ENCODE data around the gene EIF5.
A peak's percentile ranks its signal among the peaks of the same experiment; 100 is the strongest.

EIF5 gene

DNA sequence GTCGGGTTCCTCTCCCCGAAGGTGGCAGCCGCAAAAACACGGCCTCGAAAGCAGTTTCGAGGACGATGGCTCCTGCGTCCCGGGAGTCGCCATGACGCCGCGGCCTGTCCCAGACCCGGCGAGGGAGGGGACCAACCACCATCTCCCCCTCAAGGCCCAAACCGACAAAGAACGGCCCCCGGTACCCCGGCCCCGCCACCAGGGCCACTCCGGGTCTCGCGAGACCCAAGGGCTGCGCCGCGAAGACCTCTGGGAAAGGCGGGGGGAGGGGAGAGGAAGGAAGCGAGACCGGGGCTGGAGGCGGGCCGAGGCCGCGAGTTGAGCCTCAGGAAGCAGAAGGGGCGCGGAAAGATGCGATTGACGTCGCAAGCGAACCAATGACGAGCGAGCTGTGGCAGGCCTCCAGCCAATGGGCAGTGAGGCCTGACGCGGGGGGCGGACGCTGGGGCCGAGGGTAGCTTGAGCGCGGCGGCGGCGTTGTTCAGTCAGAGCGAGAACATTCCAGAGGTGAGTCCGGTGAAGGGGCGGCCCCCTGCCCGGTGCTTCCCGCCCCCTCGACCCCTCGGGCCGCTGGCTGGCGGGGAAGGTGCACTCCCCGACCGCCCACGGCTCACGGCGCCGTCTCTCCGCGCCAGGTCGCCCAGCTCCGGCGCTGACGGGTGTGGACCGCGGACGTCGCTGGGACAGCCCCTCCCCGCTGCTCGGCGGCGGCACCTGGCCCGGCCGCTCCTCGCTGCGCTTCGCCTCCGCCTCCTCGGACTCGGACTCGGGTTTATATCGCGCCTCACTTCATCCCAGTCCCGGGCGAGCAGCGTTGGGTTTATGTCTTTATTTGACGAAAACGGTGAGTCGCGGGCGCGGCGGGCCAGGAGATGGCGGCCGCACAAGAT, at the start of gene EIF5:
Gene EIF5 (plus strand): TSS at position 484 of the 890 bp plus-strand sequence. CDS start 1,624 bp downstream, outside the sequence.
- peak; percentile 97 for DNase-seq

- DNase-seq, result no peak
Observed at GRCh38 chr14:103284574-103285467, 49.2 kb upstream of the EIF5 start.

DNA sequence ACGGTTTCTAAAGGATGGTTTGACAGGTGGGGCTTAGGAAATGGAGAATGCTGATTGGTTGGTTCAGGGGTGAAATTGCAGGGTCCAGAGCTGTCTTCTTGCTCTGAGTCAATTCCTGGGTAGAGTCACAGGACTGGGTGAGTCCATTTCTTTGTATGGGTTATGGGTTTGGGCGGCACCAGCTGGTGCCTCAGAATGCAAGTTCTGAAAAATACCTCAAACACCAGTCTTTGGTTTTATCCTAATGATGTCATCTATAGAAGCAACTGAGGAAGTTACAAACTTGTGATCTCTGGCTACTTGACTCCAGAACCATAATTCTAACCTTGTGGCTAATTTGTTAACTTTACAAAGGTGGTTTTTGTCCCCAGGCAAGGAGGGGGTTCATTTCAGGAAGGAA, 47.6 kb upstream of the EIF5 start:
- no peak for DNase-seq

GRCh38 chr14:103286968-103287850, 46.8 kb upstream of the EIF5 start:
- no peak for DNase-seq

DNA sequence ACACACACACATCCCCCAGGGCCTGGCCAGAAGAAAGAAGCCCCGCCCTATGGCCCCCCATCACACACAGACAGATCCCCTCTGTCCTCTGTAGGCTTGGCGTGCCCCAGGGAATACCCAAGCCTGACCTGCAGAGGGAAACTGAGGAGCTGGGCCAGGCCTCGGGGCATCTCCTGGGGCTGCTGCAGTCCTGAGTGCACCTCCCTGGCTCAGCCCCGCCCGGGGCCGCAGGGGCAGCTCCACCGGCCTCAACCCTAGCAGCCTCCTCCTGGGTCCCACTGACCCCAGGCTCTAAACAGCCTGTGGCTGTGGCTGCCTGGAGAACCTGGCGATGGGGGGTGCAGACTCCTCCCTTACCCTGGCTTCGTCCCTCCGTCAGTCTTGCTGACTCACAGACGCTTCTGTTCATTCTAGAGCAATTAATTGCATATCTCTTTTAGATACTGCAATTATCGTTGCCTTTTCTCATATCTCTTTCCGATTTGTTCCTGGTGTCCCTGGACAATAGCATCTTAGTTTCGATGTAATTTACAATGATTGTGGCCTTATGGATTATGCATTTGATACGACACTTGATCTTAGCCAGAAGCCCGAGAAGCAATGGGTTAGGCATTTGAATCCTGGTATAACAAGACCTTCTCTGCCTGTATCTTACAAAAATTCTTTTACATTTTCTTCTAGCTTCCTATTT, 45.8 kb upstream of the EIF5 start:
- DNase-seq, result no peak

GRCh38 chr14:103290056-103290455, 44.0 kb upstream of the EIF5 start:
- DNase-seq, result no peak

GRCh38 chr14:103290494-103290893, 43.5 kb upstream of the EIF5 start:
- no peak for DNase-seq

DNA sequence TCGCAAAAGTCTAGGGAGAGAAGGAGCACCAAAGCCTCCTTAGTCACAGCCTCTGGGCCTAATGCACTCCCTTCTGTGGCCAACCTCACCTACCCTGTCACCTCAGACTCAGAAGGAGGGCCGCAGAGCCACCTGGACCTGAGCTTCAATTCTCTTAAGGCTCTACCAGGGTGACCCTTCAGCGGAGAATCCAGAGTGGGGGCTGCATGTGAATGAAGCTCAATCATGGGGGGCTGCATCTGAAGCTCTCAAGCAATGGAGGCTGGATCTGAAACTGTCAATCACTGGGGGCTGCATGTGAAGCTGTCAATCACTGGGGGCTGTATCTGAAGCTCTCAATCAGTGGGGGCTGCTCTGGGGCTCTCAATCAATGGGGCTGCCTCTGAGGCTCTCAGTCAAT, 43.1 kb upstream of the EIF5 start:
- DNase-seq, result no peak

- DNase-seq, result peak; percentile 77
Observed at GRCh38 chr14:103292426-103293374, 41.3 kb upstream of the EIF5 start.

- DNase-seq, result no peak
Observed at GRCh38 chr14:103293465-103293864, 40.6 kb upstream of the EIF5 start.

DNA sequence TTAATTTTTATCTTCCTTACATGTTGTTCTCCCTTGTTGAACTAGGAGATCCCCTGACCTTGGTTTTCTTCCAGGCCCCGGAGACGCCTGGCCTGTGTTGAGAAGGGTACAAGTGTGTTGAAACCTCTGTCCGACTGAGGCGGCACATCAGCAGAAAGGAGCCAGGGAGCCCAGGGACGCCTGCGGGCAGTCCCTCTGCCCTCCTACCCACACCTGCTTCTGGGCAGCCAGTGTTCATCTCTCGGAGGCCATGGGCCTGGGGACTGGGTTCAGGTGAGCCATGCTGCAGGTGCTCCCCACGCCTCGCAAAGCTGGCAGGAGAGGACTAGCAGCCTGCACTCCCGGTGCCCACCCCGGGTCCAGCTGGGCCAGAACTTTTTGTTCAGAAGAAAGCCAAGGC, 39.9 kb upstream of the EIF5 start:
- DNase-seq, result no peak

- DNase-seq, result no peak
Observed at GRCh38 chr14:103296007-103296406, 38.0 kb upstream of the EIF5 start.

GRCh38 chr14:103296987-103297386, 37.0 kb upstream of the EIF5 start:
- no peak for DNase-seq

DNA sequence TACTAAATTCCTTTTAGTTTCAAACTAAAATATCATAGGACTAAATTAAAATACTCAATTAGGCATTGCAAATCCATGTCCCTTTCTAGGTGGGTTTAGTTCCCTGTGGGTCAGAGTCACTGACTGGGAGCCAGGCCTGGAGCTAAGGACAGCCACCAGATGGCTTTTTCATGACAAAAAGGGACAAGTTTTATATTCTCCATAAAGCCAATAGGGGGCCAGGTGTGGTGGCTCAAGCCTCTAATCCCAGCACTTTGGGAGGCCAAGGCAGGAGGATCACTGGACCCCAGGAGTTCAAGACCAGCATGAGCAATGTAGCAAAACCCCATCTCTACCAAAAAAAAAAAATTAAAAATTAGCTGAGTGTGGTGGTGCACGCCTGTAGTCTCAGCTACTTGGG, 35.4 kb upstream of the EIF5 start:
- no peak for DNase-seq

- DNase-seq, result no peak
Observed at GRCh38 chr14:103301512-103302354, 32.3 kb upstream of the EIF5 start.

DNA sequence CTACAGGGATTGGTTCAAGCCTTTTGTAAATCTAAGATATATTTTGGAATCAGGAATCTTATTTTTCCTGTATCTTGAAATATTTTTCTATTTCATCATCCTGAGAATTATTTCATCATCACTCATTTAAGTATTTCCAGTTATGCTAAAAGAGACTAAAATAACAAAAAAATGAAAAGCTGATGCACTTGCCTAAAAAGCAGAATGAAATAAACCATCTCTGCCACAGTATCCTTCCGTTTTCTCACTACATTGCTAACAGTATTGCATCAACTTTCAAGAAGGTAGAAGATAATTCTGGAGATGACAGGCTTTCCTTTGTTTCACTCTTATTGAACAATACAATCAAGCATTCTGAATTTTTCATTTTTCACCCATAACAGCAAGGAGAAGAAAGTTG, 31.1 kb upstream of the EIF5 start:
- no peak for DNase-seq

DNA sequence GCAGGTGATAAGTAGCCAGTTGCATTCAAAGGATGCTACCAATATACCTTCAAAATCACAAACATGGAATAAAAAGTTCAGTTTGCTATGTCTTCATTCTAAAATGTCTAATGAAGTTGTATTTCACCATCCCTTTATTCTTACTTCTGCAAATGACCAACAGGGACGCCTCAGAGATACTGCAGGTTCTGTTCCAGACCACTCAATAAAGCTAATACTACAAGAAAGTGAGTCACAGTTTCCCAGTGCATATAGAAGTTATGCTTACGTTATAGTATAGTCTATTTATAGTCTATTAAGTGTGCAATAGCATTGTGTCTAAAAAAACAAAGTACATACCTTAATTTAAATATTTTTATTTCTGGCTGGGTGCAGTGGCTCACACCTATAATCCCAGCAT, 29.3 kb upstream of the EIF5 start:
- DNase-seq, result no peak

GRCh38 chr14:103308717-103309616, 25.1 kb upstream of the EIF5 start:
- DNase-seq, result no peak

GRCh38 chr14:103310576-103311095, 23.4 kb upstream of the EIF5 start:
- DNase-seq, result no peak

Measured in stimulated activated CD4-positive, alpha-beta T cell treated with anti-CD3 and anti-CD28 coated beads, Interleukin-4, amount 100 ng/mL, for 1 hour (primary cell).